Left colon (tissue), 2 donors: ENCODE results near the gene POU2AF1. TPM values are rescaled to one million over a fixed set of nuclear protein-coding genes. Genes with fewer than 3 reads are reported as not detected.
"Not testable (repeated sequence)": the region's sequence is repeated elsewhere in the genome, so short reads cannot be mapped to it uniquely, and the experiment has no call there.

Experiments
- ATAC-seq: fragments of 200-7000 bp; cut with Tn5 transposase; one replicate; pipeline ENCODE4 v1.9.1; 2020; ENCODE audit warnings: mild to moderate bottlenecking, moderate library complexity
- DNase-seq, 2 donors: peaks; one replicate each; pipeline ENCODE4 v3.0.0-alpha.2; 2020
- intact Hi-C, 2 donors: fragments of 100-400 bp; cut with DNase I in 1 of 2; cut with micrococcal nuclease in 1 of 2; formaldehyde crosslinking; loops; one replicate each; pipeline versions ENCODE4 v1.11.2 to v1.14.0; 2022; cut with DNase I, micrococcal nuclease
- total RNA-seq, 2 donors: library from RNA; stranded (reverse); fragmentation: NEBNext Ultra II Directional; extraction: Animal tissue kit (Norgen Biotek cat#: 25700); gene quantifications; one replicate each; pipeline ENCODE4 v1.2.1, GENCODE V29; 2021
- donor health status: DM: no; HTN: no; CAD: no.
- donor health status: DM: yes; HTN: yes; CAD: no.

The POU2AF1 gene
- total RNA-seq, 2 donors from 2014 or later = 3.8 to 10.2 TPM

- DNase-seq (no peak), ATAC-seq (no peak)
- intact Hi-C loops = no loop called here
Measured at GRCh38 chr11:111413849-111414248, 34.8 kb upstream of the POU2AF1 start.

GRCh38 chr11:111412293-111412692 is 33.2 kb upstream of the POU2AF1 start:
- ATAC-seq = no peak
- intact Hi-C loops = no loop called here

GRCh38 chr11:111411456-111411855 is 32.4 kb upstream of the POU2AF1 start:
- DNase-seq (no peak), ATAC-seq (no peak)
- intact Hi-C loops = no loop called here

More at GRCh38 chr11:111412293-111412692, 33.2 kb upstream of the POU2AF1 start:
- no peak for DNase-seq

GRCh38 chr11:111410951-111411350 is 31.9 kb upstream of the POU2AF1 start:
- intact Hi-C loops = no loop called here
- ATAC-seq (no peak), DNase-seq (no peak)

- ATAC-seq = no peak
- intact Hi-C loops = no loop called here
- DNase-seq = no peak
Measured at GRCh38 chr11:111409915-111410314, 30.8 kb upstream of the POU2AF1 start.

GRCh38 chr11:111408789-111409727 is 30.0 kb upstream of the POU2AF1 start:
- intact Hi-C loops = no loop called here
- ATAC-seq (no peak), DNase-seq (no peak)

- no peak for DNase-seq
- intact Hi-C loops = no loop called here
- no peak for ATAC-seq
Measured at GRCh38 chr11:111407652-111408051, 28.6 kb upstream of the POU2AF1 start.

- intact Hi-C loops = no loop called here
- ATAC-seq (no peak), DNase-seq (no peak)
Measured at GRCh38 chr11:111406589-111406988, 27.5 kb upstream of the POU2AF1 start.

GRCh38 chr11:111406091-111406490 is 27.0 kb upstream of the POU2AF1 start:
- ATAC-seq = no peak
- no peak for DNase-seq
- intact Hi-C loops = no loop called here

GRCh38 chr11:111405551-111405950 is 26.5 kb upstream of the POU2AF1 start:
- DNase-seq (no peak), ATAC-seq (no peak)
- intact Hi-C loops = no loop called here

GRCh38 chr11:111403051-111403726 is 24.1 kb upstream of the POU2AF1 start:
- ATAC-seq = no peak
- DNase-seq = no peak
- intact Hi-C loops = no loop called here

- intact Hi-C loops = no loop called here
- DNase-seq = no peak
- ATAC-seq = no peak
Measured at GRCh38 chr11:111402411-111402810, 23.3 kb upstream of the POU2AF1 start.

GRCh38 chr11:111401957-111402356 is 22.9 kb upstream of the POU2AF1 start:
- ATAC-seq, intact Hi-C loops, DNase-seq: not testable (repeated sequence)

- intact Hi-C loops = no loop called here
- no peak for ATAC-seq
- no peak for DNase-seq
Measured at GRCh38 chr11:111400595-111400994, 21.5 kb upstream of the POU2AF1 start.

GRCh38 chr11:111399187-111400031 is 20.3 kb upstream of the POU2AF1 start:
- ATAC-seq (no peak), DNase-seq (no peak)
- intact Hi-C loops = no loop called here

- no peak for ATAC-seq
- intact Hi-C loops = no loop called here
- DNase-seq = no peak
Measured at GRCh38 chr11:111397034-111397433, 18.0 kb upstream of the POU2AF1 start.

- DNase-seq = no peak
- intact Hi-C loops = no loop called here
- ATAC-seq = no peak
Measured at GRCh38 chr11:111395749-111396148, 16.7 kb upstream of the POU2AF1 start.

- ATAC-seq = no peak
- intact Hi-C loops = no loop called here
- no peak for DNase-seq
Measured at GRCh38 chr11:111395081-111395480, 16.0 kb upstream of the POU2AF1 start.

- ATAC-seq, intact Hi-C loops, DNase-seq: not testable (repeated sequence)
Measured at GRCh38 chr11:111394147-111394546, 15.1 kb upstream of the POU2AF1 start.
